ENCODE data around the gene IGLON5. TPM values are rescaled to one million over a fixed set of nuclear protein-coding genes. Genes with fewer than 3 reads are reported as not detected.

Gene IGLON5
- total RNA-seq, 1 donor from 2014 or later, result 44.8 TPM

DNA sequence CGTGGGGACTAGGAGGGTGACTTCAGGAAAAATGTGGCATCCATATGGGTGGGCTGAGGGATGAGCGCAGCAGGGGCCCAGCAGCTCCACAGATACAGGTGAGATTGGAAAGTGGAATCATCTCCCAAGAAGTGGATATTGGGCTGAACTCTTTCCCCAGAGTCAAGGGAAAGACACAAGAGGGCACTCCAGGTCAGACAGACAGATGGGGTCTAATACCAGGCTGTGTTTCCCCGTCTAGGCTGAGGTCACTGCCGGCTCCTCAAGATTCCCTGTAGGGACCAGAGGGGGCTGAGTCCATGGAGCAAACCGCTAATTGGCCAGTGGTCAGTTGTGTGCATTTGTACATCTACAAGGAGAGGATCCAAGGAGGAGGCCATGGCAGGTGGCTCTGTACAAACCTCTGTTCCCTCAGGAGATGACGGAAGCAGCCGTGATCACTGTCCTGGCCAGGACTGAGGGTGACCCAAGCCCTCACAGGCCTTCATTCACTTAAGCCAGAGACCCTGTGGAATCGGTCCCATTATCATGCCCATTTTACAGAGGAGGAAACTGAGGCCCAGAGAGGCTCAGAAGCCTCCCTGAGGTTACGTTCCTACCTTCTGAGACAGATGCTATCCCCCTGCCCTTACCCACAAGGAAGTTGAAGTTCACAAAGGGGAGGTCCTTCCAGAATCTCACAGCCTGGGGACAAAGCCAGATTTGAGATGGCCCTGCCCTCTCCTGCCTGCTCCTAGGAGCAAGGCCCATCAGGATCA is 14.9 kb upstream of the IGLON5 start:
- DNase-seq (ENCODE audit: low spot score, unreplicated experiment), result no peak
- Mint-ChIP-seq H3K4me1 (ENCODE audit: low read depth) (no peaks in the 10 kb centered on the region), H3K9me3 (ENCODE audit: low read depth) (no peaks in the 10 kb centered on the region), H3K27ac (no peak overlapping the region), H3K36me3 (ENCODE audit: insufficient read depth) (no peaks in the 10 kb centered on the region), H3K27me3 (peaks cover 24% of the 10 kb centered on the region), H3K4me3 (ENCODE audit: low read depth) (no peak overlapping the region)
- no peak for TF ChIP-seq CTCF (IDR thresholded peaks at IDR 0.05; ENCODE audit: unreplicated experiment)

GRCh38 chr19:51297406-51297805 is 14.0 kb upstream of the IGLON5 start:
- Mint-ChIP-seq H3K4me1 (ENCODE audit: low read depth) (no peaks in the 10 kb centered on the region), H3K27me3 (peaks cover 24% of the 10 kb centered on the region), H3K36me3 (ENCODE audit: insufficient read depth) (no peaks in the 10 kb centered on the region), H3K9me3 (ENCODE audit: low read depth) (no peaks in the 10 kb centered on the region), H3K27ac (no peak overlapping the region), H3K4me3 (ENCODE audit: low read depth) (no peak overlapping the region)
- TF ChIP-seq CTCF (IDR thresholded peaks at IDR 0.05; ENCODE audit: unreplicated experiment), result no peak
- no peak for DNase-seq (ENCODE audit: low spot score, unreplicated experiment)

GRCh38 chr19:51301266-51301665 is 10.2 kb upstream of the IGLON5 start:
- no peak overlapping the region for H3K4me3 Mint-ChIP-seq (ENCODE audit: low read depth)
- peaks cover 3% of the 10 kb centered on the region for H3K9me3 Mint-ChIP-seq (ENCODE audit: low read depth)
- H3K27ac Mint-ChIP-seq, result no peak overlapping the region
- H3K4me1 Mint-ChIP-seq (ENCODE audit: low read depth), result no peaks in the 10 kb centered on the region
- H3K36me3 Mint-ChIP-seq (ENCODE audit: insufficient read depth), result no peaks in the 10 kb centered on the region
- peaks cover 3% of the 10 kb centered on the region for H3K27me3 Mint-ChIP-seq
- DNase-seq (ENCODE audit: low spot score, unreplicated experiment), result no peak
- TF ChIP-seq CTCF (IDR thresholded peaks at IDR 0.05; ENCODE audit: unreplicated experiment), result no peak

GRCh38 chr19:51305479-51305878 is 6.0 kb upstream of the IGLON5 start:
- H3K36me3 Mint-ChIP-seq (ENCODE audit: insufficient read depth), result no peaks in the 10 kb centered on the region
- no peak overlapping the region for H3K27ac Mint-ChIP-seq
- peaks cover 6% of the 10 kb centered on the region for H3K4me1 Mint-ChIP-seq (ENCODE audit: low read depth)
- no peak for TF ChIP-seq CTCF (IDR thresholded peaks at IDR 0.05; ENCODE audit: unreplicated experiment)
- DNase-seq (ENCODE audit: low spot score, unreplicated experiment), result no peak
- H3K27me3 Mint-ChIP-seq, result peaks cover 3% of the 10 kb centered on the region
- H3K4me3 Mint-ChIP-seq (ENCODE audit: low read depth), result no peak overlapping the region
- H3K9me3 Mint-ChIP-seq (ENCODE audit: low read depth), result peaks cover 14% of the 10 kb centered on the region

DNA sequence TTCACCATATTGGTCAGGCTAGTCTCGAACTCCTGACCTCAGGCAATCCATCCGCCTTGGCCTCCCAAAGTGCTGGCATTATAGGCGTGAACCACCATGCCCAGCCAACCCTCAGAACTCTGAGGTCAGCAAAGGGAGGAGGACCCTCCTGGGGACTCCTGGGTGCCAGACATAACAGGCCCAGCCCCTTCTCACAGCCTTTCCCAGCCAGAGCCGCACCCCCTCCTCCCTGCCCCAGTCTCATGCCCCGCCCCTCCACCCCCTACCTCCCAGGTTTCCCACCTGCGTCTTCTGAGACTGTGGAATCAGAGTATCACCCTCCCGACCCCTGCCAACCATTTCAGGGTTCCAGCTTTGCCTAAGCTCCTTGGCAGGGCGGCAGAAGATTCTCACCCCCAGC is 5.2 kb downstream of the IGLON5 start:
- peaks cover 3% of the 10 kb centered on the region for H3K27me3 Mint-ChIP-seq
- TF ChIP-seq CTCF (IDR thresholded peaks at IDR 0.05; ENCODE audit: unreplicated experiment), result no peak
- no peak for DNase-seq (ENCODE audit: low spot score, unreplicated experiment)
- H3K36me3 Mint-ChIP-seq (ENCODE audit: insufficient read depth), result peaks cover 5% of the 10 kb centered on the region
- H3K4me1 Mint-ChIP-seq (ENCODE audit: low read depth), result peaks cover 10% of the 10 kb centered on the region
- H3K9me3 Mint-ChIP-seq (ENCODE audit: low read depth), result no peaks in the 10 kb centered on the region
- H3K4me3 Mint-ChIP-seq (ENCODE audit: low read depth), result no peak overlapping the region
- no peak overlapping the region for H3K27ac Mint-ChIP-seq
